Right hindlimb (tissue), 1 donor: Measurements from ENCODE around the gene GDF10.

Experiments used
- DNase-seq: peaks from one replicate; pipeline ENCODE4 v3.0.0-alpha.2; 2018

GDF10 gene

DNA sequence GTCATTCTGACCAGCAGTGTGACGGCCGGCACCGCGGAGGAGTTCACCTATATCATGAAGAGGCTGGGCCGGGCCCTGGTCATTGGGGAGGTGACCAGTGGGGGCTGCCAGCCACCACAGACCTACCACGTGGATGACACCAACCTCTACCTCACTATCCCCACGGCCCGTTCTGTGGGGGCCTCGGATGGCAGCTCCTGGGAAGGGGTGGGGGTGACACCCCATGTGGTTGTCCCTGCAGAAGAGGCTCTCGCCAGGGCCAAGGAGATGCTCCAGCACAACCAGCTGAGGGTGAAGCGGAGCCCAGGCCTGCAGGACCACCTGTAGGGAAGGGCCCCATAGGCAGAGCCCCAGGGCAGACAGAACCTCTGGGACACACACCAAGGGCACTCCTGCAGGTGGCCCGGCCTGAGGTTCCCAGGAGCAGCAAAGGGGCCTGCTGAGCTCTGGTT, 57.2 kb downstream of the GDF10 start:
- no peak for DNase-seq

DNA sequence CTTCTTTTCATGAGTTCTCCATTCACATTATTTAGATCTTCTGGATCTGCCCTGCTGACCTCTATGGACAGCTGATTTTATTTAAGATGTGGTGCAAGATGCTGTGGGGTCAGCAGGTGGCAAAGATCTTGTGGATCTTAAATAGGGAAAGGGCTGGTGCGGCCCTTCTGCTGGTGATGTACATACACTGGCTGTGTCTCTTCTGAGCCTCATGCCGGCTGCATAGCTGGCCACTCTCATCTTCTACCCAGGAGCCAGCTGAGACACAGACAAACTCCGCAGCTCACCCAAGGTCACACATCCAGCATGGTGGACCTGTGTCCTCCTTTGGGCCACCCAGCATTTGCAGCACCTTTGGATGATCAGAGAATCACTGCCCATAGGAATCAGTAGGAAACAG, 57.9 kb downstream of the GDF10 start:
- DNase-seq: no peak

DNA sequence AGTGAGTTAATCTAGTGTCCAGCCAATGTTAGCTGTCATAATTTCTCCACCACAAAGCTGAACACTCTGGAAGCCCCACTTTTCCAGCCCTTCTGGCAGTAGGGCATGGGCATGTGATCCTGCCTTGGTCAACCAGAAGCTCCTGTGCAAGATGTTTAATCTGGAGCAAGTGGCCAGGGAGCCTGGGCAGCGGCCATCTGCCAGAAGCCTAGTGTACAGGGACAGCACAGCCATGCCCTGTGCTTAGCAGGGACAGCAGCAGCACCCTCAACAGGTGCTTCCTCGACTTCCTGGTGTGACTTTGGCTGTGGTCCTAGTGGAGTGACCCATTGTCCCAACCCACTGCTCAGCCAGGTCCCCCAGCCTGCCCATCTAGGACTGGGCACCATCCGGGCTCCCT, 58.5 kb downstream of the GDF10 start:
- DNase-seq: no peak

DNA sequence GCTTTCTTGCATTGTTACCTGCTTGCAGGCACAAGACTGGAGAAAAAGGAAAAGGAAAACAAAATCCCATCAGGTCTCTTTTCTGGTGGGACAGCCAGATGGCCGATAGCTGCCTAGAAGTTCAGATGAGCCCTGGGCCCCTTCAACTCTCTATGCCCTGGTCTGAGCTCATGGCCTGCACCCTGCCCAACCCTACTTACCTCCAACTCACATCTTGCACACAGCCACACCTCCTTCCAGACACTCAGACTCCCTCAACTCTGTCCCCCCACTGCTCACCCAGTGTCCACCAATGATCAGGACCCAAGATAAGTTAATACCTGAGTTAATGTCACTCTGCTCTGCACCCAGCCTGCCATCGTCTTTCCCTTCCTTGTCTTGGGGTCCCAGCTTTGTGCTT, 59.1 kb downstream of the GDF10 start:
- DNase-seq: no peak

DNA sequence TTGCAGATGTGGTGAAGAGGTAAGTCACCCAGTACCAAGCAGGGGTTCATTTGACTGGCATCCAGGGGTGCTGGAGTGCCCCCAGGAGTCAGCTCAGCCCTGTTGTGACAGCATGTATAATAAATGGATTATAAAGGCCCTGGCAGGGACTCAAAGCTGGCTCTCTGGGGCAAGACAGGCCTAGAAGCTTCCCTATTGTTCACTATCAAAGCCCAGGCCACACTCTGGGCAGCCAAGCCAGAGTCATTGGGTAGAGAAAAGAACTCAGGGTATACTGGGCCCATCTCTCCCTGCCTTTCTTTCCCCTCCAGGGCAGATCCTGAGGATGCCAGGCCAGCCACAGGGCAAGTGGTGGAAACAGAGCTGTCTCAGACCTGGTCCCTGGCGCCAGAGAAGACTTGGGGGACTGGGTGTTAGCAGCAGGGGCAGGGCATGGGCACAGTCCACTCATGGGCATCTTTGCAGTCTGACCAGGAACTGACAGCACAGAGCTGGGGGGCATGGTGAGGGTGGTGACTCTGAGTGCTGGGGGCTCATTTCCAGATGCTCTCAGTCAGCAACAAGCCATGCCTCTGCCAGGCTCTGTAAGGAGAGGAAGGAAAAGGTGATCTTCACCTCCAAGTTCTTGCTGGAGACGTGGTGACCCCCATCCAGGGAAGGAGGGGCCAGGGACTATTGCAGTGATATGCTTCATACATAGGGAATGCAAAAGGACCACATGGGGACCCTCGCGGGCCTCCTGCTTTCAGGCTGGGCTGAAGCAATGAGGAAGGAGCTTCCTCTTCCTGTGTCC, 59.8 kb downstream of the GDF10 start:
- no peak for DNase-seq

DNA sequence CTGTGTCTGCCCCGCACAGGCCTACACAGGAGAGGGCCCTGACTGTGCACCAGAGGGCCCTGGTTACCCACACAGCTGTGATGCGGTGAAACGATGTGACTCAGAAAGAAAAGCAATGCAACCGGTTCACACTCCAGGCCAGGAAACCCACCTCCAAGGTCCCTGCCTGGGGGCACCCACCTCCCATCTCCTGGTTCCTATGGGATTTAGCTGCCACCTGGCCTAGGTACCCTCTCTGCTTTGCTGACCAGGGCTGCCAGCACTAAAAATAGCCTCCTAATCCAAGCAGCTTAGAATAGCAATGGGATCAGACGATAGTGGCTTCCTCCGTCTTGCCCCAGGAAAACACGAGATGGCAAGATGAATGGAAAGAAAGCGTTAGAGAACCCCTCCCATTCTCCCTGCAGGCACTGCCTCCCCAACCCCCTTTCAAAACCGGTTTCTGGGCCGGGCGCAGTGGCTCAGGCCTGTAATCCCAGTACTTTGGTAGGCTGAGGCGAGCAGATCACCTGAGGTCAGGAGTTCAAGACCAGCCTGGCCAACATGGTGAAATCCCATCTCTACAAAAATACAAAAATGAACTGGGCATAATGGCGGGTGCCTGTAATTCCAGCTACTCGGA, 60.5 kb downstream of the GDF10 start:
- DNase-seq: no peak

DNA sequence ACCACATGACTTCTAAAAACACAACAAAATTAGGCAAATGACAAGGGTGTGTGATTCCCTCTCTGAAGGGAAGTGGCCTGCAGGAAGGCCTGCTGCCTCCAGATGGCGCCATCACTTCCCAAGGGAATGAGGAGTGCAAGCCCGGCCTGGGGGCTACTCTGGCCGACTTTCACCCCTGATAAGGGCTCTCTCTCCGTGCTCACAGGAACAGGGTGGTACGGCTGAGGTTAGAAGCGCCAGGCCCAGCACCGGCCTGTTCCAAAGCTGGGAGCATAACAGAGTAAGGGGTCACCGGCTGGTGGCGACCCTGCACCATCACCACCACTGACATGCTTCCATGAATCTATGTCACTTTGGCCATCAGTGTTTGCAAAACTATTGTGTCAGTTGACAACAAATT, 61.3 kb downstream of the GDF10 start:
- no peak for DNase-seq

DNA sequence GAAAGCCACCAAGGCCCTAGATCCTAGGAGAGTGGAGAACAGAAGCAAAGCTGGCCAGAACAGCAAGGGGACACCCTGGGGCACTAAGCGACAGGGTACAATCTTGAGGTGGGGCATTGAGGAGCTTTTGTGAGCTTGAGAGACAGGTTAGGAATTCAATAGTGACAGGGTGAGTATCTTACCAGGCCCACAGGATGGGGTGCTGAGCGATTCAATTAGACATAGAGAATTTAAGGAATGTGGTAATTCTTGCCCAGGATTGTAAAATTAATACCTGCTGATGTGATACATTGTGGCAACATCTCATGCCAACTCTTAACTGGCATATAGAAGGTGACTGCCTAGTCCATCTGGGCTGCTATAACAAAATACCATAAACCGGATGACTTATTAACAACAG, 62.2 kb downstream of the GDF10 start:
- no peak for DNase-seq
